Caco-2 (cell line): ENCODE measurements around the gene EME2. TPM values are rescaled to one million over a fixed set of nuclear protein-coding genes. Genes with fewer than 3 reads are reported as not detected.

ENCODE experiments used
- BruUV-seq: library from RNA; stranded (reverse); fragments of 400-500 nt; replicated peaks from 2 replicates; lab custom pipeline; 2021; lab: Mats Ljungman, UMichigan
- CTCF ChIA-PET: fragments of 300-600 bp; sonication (Branson Sonifier 250); formaldehyde crosslinking; loops from one replicate; lab custom pipeline; 2022; ENCODE audit warnings: antibody characterized with exemption; lab: Charles Lee
- POLR2A ChIA-PET: fragments of 300-600 bp; sonication (Branson Sonifier 250); formaldehyde crosslinking; loops from one replicate; lab custom pipeline; 2022; ENCODE audit warnings: antibody characterized with exemption; lab: Charles Lee
- DNase-seq, 2 experiments: peaks; one replicate each; pipeline versions ENCODE4 v3.0.0 to v3.0.0-alpha.2; 2020 to 2022
- H3K27me3 ChIP-seq: replicated peaks from 2 replicates; pipeline ENCODE4 v1.6.0; 2011; ENCODE audit warnings: low read length; ENCODE audit not compliant: control insufficient read depth, insufficient read depth
- H3K36me3 ChIP-seq: 2 replicates; pipeline ENCODE4 v1.5.1; 2011; ENCODE audit warnings: low read length; ENCODE audit not compliant: control insufficient read depth, insufficient read depth
- H3K4me1 ChIP-seq: fragments of 250-450 bp; sonication (Bioruptor Pico); 2 replicates; pipeline ENCODE4 v1.5.1; 2020; ENCODE audit warnings: mild to moderate bottlenecking
- H3K4me3 ChIP-seq: 2 replicates; pipeline ENCODE4 v1.5.1; 2011; ENCODE audit warnings: low read depth, mild to moderate bottlenecking, control low read depth, low read length
- H3K9me3 ChIP-seq: fragments of 250-450 bp; sonication (Bioruptor Pico); 2 replicates; pipeline ENCODE4 v1.5.1; 2020; ENCODE audit warnings: mild to moderate bottlenecking, moderate library complexity
- H3K27ac Mint-ChIP-seq: one replicate; pipeline ENCODE4 v1.8.0; 2022; ENCODE audit warnings: mixed read lengths; ENCODE audit not compliant: unreplicated experiment
- H3K27me3 Mint-ChIP-seq: one replicate; pipeline ENCODE4 v1.8.0; 2022; ENCODE audit warnings: mixed read lengths; ENCODE audit not compliant: insufficient read depth, unreplicated experiment
- H3K36me3 Mint-ChIP-seq: one replicate; pipeline ENCODE4 v1.8.0; 2022; ENCODE audit warnings: mild to moderate bottlenecking, mixed read lengths; ENCODE audit not compliant: insufficient read depth, unreplicated experiment
- H3K4me1 Mint-ChIP-seq: one replicate; pipeline ENCODE4 v1.8.0; 2022; ENCODE audit warnings: low read depth, mixed read lengths; ENCODE audit not compliant: unreplicated experiment
- H3K4me3 Mint-ChIP-seq: one replicate; pipeline ENCODE4 v1.8.0; 2022; ENCODE audit warnings: mild to moderate bottlenecking, moderate library complexity, mixed read lengths; ENCODE audit not compliant: unreplicated experiment
- H3K9me3 Mint-ChIP-seq: one replicate; pipeline ENCODE4 v1.8.0; 2022; ENCODE audit warnings: mixed read lengths; ENCODE audit not compliant: unreplicated experiment
- intact Hi-C: fragments of 100-400 bp; cut with micrococcal nuclease; formaldehyde crosslinking; loops from one replicate; pipeline ENCODE4 v1.10.0; 2022; ENCODE audit not compliant: unreplicated experiment
- total RNA-seq: library from RNA; stranded (reverse); gene quantifications from 2 replicates; pipeline ENCODE4 v1.2.3, GENCODE V29; 2022
- TF ChIP-seq, protein P1 (sequence below), 2 experiments: fragments of 200-600 bp in 1 of 2; IDR thresholded peaks; 1 replicate in 1 of 2; 2 replicates in 1 of 2; pipeline versions ENCODE4 v1.5.1 to v1.8.0; 2011 to 2022; ENCODE audit warnings: antibody characterized with exemption in 1 of 2, control low read depth in 1 of 2, inconsistent platforms in 1 of 2, low read depth in 1 of 2, low read length in 1 of 2, mild to moderate bottlenecking in 1 of 2, moderate library complexity in 1 of 2; ENCODE audit not compliant: insufficient read depth in 1 of 2, severe bottlenecking in 1 of 2, unreplicated experiment in 1 of 2

EME2 gene
- total RNA-seq, 1 experiment from 2014 or later, result 24.1 TPM

DNA sequence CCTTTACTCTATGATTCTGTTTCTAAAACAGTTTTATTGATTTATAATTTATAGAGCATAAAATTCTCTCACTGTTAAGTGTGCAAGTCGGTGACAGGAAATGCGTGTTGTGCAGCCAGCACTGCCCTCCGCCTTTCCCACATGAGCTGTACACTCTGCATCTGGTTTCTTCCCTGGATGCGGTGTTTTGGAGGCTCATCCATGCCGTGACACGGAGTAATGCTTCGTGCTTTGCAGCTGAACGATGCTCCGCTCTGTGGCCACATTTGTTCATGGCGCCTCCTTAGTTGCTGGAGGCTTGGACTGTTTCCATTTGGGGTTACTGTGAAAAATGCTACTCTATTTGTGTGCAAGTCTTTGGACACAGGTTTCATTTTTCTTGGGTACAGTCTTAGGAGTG is 28.1 kb downstream of the EME2 start:
- POLR2A ChIA-PET, result no interaction called here
- Mint-ChIP-seq H3K9me3 (no peaks in the 10 kb centered on the region), H3K4me1 (no peaks in the 10 kb centered on the region)

DNA sequence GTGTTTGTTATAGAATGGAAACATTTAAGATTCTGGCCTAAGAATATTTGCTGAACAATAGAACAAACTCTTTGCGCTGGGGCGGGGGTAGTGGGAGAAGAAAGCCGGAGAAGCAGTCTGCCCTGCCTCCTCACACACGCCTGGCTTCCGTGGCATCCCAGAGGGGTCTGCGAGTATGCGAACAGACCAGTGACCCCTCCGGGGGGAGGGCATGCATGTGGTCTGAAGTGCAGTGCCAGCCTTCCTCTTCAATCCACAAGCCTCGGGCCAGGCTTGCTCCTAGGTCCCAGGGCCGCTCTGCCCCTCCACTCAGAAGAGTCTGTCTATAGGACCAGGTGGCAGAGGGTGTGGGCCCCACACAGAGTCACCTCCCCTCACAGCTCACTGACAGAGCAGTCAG is 35.0 kb downstream of the EME2 start:
- no TSS peak for BruUV-seq
- H3K27me3 ChIP-seq, result no peaks in the 10 kb centered on the region
- H3K4me3 ChIP-seq, result no peak overlapping the region
- intact Hi-C loops, result no loop called here
- Mint-ChIP-seq H3K27me3 (no peaks in the 10 kb centered on the region), H3K27ac (no peak overlapping the region), H3K9me3 (no peaks in the 10 kb centered on the region), H3K4me3 (no peak overlapping the region), H3K36me3 (peaks cover 5% of the 10 kb centered on the region), H3K4me1 (no peaks in the 10 kb centered on the region)
- H3K4me1 ChIP-seq, result no peaks in the 10 kb centered on the region
- H3K9me3 ChIP-seq, result no peaks in the 10 kb centered on the region
- no peaks in the 10 kb centered on the region for H3K36me3 ChIP-seq
- ChIA-PET POLR2A (no interaction called here), CTCF (no interaction called here)
- TF ChIP-seq, protein P1, sequence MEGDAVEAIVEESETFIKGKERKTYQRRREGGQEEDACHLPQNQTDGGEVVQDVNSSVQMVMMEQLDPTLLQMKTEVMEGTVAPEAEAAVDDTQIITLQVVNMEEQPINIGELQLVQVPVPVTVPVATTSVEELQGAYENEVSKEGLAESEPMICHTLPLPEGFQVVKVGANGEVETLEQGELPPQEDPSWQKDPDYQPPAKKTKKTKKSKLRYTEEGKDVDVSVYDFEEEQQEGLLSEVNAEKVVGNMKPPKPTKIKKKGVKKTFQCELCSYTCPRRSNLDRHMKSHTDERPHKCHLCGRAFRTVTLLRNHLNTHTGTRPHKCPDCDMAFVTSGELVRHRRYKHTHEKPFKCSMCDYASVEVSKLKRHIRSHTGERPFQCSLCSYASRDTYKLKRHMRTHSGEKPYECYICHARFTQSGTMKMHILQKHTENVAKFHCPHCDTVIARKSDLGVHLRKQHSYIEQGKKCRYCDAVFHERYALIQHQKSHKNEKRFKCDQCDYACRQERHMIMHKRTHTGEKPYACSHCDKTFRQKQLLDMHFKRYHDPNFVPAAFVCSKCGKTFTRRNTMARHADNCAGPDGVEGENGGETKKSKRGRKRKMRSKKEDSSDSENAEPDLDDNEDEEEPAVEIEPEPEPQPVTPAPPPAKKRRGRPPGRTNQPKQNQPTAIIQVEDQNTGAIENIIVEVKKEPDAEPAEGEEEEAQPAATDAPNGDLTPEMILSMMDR (IDR thresholded peaks at IDR 0.05; ENCODE audit: insufficient read depth in 1 of 2, low read depth in 1 of 2, low read length in 1 of 2, severe bottlenecking in 1 of 2, unreplicated experiment in 1 of 2), result no peak
- no peak for DNase-seq

More for the DNA sequence above, 28.1 kb downstream of the EME2 start:
- Histone ChIP-seq H3K4me3 (no peak overlapping the region), H3K4me1 (no peaks in the 10 kb centered on the region), H3K36me3 (no peaks in the 10 kb centered on the region), H3K9me3 (peaks cover 14% of the 10 kb centered on the region; the same call in 1 of the 2 replicates), H3K27me3 (no peaks in the 10 kb centered on the region)
- BruUV-seq, result no TSS peak
- TF ChIP-seq, protein P1 (IDR thresholded peaks at IDR 0.05; ENCODE audit: insufficient read depth in 1 of 2, low read depth in 1 of 2, low read length in 1 of 2, severe bottlenecking in 1 of 2, unreplicated experiment in 1 of 2), result no peak
- CTCF ChIA-PET, result interaction anchor here (0.7 kb wide), 1 partner anchor 77 kb away, joined by 3 read pairs; no protein-coding TSS in a partner anchor
- intact Hi-C loops, result no loop called here
- peaks cover 5% of the 10 kb centered on the region for H3K36me3 Mint-ChIP-seq
- no peaks in the 10 kb centered on the region for H3K27me3 Mint-ChIP-seq
- H3K27ac Mint-ChIP-seq, result no peak overlapping the region
- no peak for DNase-seq
- no peak overlapping the region for H3K4me3 Mint-ChIP-seq

DNA sequence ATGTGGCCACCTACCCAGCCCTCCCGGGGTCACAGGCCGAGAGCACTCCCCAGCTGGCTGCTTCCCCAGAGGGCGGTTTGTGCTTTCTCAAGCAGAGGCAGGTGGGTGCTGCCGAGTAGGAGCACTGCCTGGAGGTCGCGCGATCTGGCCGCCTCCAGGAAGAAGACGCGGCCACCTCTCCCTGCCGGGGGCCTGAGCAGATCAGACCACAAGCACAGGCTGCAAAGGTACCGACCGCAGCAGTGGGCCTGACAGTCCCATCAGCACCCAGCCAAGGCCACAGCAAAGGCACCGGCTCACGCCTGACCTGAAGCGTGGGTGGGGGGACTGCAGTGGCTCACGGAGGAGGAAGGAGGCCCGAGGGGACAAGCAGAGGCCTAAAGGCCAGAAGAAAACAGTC is 36.1 kb downstream of the EME2 start:
- no peak for DNase-seq
- Histone ChIP-seq H3K36me3 (no peaks in the 10 kb centered on the region), H3K9me3 (no peaks in the 10 kb centered on the region), H3K4me3 (no peak overlapping the region), H3K27me3 (no peaks in the 10 kb centered on the region), H3K4me1 (no peaks in the 10 kb centered on the region)
- no TSS peak for BruUV-seq
- H3K4me1 Mint-ChIP-seq, result no peaks in the 10 kb centered on the region
- intact Hi-C loops, result no loop called here
- TF ChIP-seq, protein P1 (IDR thresholded peaks at IDR 0.05; ENCODE audit: insufficient read depth in 1 of 2, low read depth in 1 of 2, low read length in 1 of 2, severe bottlenecking in 1 of 2, unreplicated experiment in 1 of 2), result no peak
- H3K27me3 Mint-ChIP-seq, result no peaks in the 10 kb centered on the region
- H3K27ac Mint-ChIP-seq, result no peak overlapping the region
- ChIA-PET CTCF (no interaction called here), POLR2A (no interaction called here)
- H3K36me3 Mint-ChIP-seq, result peaks cover 11% of the 10 kb centered on the region
- no peaks in the 10 kb centered on the region for H3K9me3 Mint-ChIP-seq
- no peak overlapping the region for H3K4me3 Mint-ChIP-seq
